B cell (primary cell): ENCODE measurements around the gene PITHD1. TPM values are rescaled to one million over a fixed set of nuclear protein-coding genes. Genes with fewer than 3 reads are reported as not detected.

Source experiments
- ATAC-seq: fragments of 200-7000 bp; cut with Tn5 transposase; one replicate; pipeline ENCODE4 v1.10.0; 2021; ENCODE audit warnings: low read depth, mild to moderate bottlenecking, moderate number of reproducible peaks, moderate library complexity
- CTCF ChIA-PET: fragments of 350-600 bp; sonication (Branson Sonifier 250); formaldehyde crosslinking; loops from one replicate; lab custom pipeline; 2021; ENCODE audit warnings: antibody characterized with exemption, inconsistent platforms; lab: Charles Lee
- POLR2A ChIA-PET: fragments of 350-600 bp; sonication (Branson Sonifier 250); formaldehyde crosslinking; loops from one replicate; lab custom pipeline; 2021; ENCODE audit warnings: antibody characterized with exemption; lab: Charles Lee
- DNase-seq: peaks from one replicate; pipeline ENCODE4 v3.0.0; 2013
- H2AFZ ChIP-seq: 2 replicates; pipeline ENCODE4 v1.6.1; 2012; ENCODE audit warnings: mild to moderate bottlenecking, low read depth, low read length; ENCODE audit not compliant: insufficient read depth, poor library complexity, severe bottlenecking
- H3K27ac ChIP-seq, 2 donors: 1 replicate in 1 of 2; 2 replicates in 1 of 2; pipeline ENCODE4 v1.5.1; 2012 to 2013; ENCODE audit warnings: low read length in 2 of 2, mild to moderate bottlenecking in 2 of 2, moderate library complexity in 1 of 2
- H3K27me3 ChIP-seq, 4 experiments: fragments of 200-600 bp in 1 of 4; sonication (generic) in 1 of 4; replicated peaks in 1 of 4; 1 replicate in 2 of 4; 2 replicates in 2 of 4; pipeline versions ENCODE4 v1.6.1 to v1.7.0; 2013 to 2016; ENCODE audit warnings: low read length in 3 of 4, mild to moderate bottlenecking in 2 of 4, mixed read lengths in 1 of 4, moderate library complexity in 1 of 4; ENCODE audit not compliant: insufficient read depth in 4 of 4, control insufficient read depth in 3 of 4; ENCODE audit errors: control extremely low read depth in 1 of 4
- H3K36me3 ChIP-seq, 2 experiments: replicated peaks in 1 of 2; 1 replicate in 1 of 2; 2 replicates in 1 of 2; pipeline versions ENCODE4 v1.6.1 to v1.7.1; 2013; ENCODE audit warnings: low read length in 1 of 2; ENCODE audit not compliant: insufficient read depth in 2 of 2, control insufficient read depth in 1 of 2; ENCODE audit errors: control extremely low read depth in 1 of 2, extremely low read depth in 1 of 2
- H3K4me1 ChIP-seq, 2 donors: fragments of 200-600 bp in 1 of 2; sonication (generic) in 1 of 2; 1 replicate in 1 of 2; 2 replicates in 1 of 2; pipeline versions ENCODE4 v1.5.1 to v1.6.1; 2013 to 2017; ENCODE audit warnings: low read length in 2 of 2; ENCODE audit not compliant: control insufficient read depth in 2 of 2, insufficient read depth in 2 of 2
- H3K4me2 ChIP-seq: replicated peaks from 2 replicates; pipeline ENCODE3; 2012; ENCODE audit warnings: mild to moderate bottlenecking, low read depth, low read length; ENCODE audit not compliant: poor library complexity, severe bottlenecking
- H3K4me3 ChIP-seq, 5 experiments: fragments of 200-600 bp in 1 of 5; sonication (generic) in 1 of 5; 1 replicate in 3 of 5; 2 replicates in 2 of 5; pipeline versions ENCODE4 v1.5.1 to v1.7.0; 2011 to 2016; ENCODE audit warnings: low read length in 4 of 5, mild to moderate bottlenecking in 4 of 5, low read depth in 2 of 5, control low read depth in 1 of 5, moderate library complexity in 1 of 5; ENCODE audit not compliant: insufficient read depth in 1 of 5; ENCODE audit errors: control extremely low read depth in 1 of 5, extremely low read depth in 1 of 5
- H3K79me2 ChIP-seq: fragments of 200-600 bp; sonication (generic); one replicate; pipeline ENCODE4 v1.6.0; 2016; ENCODE audit warnings: low read length; ENCODE audit not compliant: control insufficient read depth, insufficient read depth
- H3K9ac ChIP-seq: fragments of 200-600 bp; sonication (generic); 2 replicates; pipeline ENCODE4 v1.6.1; 2017; ENCODE audit warnings: mild to moderate bottlenecking, low read length, moderate library complexity
- H3K9me3 ChIP-seq, 3 donors: one replicate each; pipeline versions ENCODE4 v1.6.1 to v1.7.1; 2013; ENCODE audit warnings: low read length in 2 of 3; ENCODE audit not compliant: control insufficient read depth in 2 of 3, insufficient read depth in 1 of 3; ENCODE audit errors: control extremely low read depth in 1 of 3
- H4K20me1 ChIP-seq: 2 replicates; pipeline ENCODE4 v1.6.0; 2012; ENCODE audit warnings: mild to moderate bottlenecking, low read length; ENCODE audit not compliant: insufficient read depth, control insufficient read depth, poor library complexity, severe bottlenecking
- H3K27ac Mint-ChIP-seq: one replicate; pipeline ENCODE4 v1.8.0; 2021; ENCODE audit warnings: mixed read lengths
- H3K27me3 Mint-ChIP-seq: one replicate; pipeline ENCODE4 v1.8.0; 2021; ENCODE audit warnings: mixed read lengths
- H3K4me1 Mint-ChIP-seq: one replicate; pipeline ENCODE4 v1.8.0; 2021; ENCODE audit warnings: mixed read lengths
- H3K4me3 Mint-ChIP-seq: one replicate; pipeline ENCODE4 v1.8.0; 2021; ENCODE audit warnings: mixed read lengths
- H3K9me3 Mint-ChIP-seq: one replicate; pipeline ENCODE4 v1.8.0; 2022; ENCODE audit warnings: mixed read lengths; ENCODE audit not compliant: insufficient read depth
- EZH2 ChIP-seq: IDR thresholded peaks from 2 replicates; pipeline ENCODE4 v1.6.1; 2012; ENCODE audit warnings: borderline replicate concordance, low read depth, mild to moderate bottlenecking, moderate library complexity, low read length; ENCODE audit not compliant: insufficient read depth, poor library complexity, severe bottlenecking
- WGBS: methylation state at CpG from one replicate; pipeline ENCODE4 v1.1.5; 2013; ENCODE audit warnings: missing lambda C conversion rate; ENCODE audit not compliant: insufficient coverage; 5-methylcytosine and 5-hydroxymethylcytosine counted together
- intact Hi-C: fragments of 100-400 bp; cut with micrococcal nuclease; formaldehyde crosslinking; loops from one replicate; pipeline ENCODE4 v1.10.0; 2022
- polyA plus RNA-seq: library from polyadenylated mRNA; depleted of rRNA; stranded (reverse); fragments of >200 nt; gene quantifications from 2 replicates; pipeline ENCODE4 v1.2.3, GENCODE V29; 2012
- total RNA-seq, 2 donors: library from RNA; stranded (reverse); fragments of 120-200 nt in 1 of 2; gene quantifications; 1 replicate in 1 of 2; 2 replicates in 1 of 2; pipeline versions ENCODE4 v1.2.3 to v1.2.4, GENCODE V29; 2013 to 2022
- TF ChIP-seq, protein P1 (sequence below): fragments of 200-600 bp; IDR thresholded peaks from one replicate; pipeline ENCODE4 v1.8.0; 2022; ENCODE audit warnings: antibody characterized with exemption, mild to moderate bottlenecking

The PITHD1 gene
- total and polyA plus RNA-seq, 2 donors (not counting 1 experiment from before 2014, with no cell fraction given) = 32.4 to 62.2 TPM

DNA sequence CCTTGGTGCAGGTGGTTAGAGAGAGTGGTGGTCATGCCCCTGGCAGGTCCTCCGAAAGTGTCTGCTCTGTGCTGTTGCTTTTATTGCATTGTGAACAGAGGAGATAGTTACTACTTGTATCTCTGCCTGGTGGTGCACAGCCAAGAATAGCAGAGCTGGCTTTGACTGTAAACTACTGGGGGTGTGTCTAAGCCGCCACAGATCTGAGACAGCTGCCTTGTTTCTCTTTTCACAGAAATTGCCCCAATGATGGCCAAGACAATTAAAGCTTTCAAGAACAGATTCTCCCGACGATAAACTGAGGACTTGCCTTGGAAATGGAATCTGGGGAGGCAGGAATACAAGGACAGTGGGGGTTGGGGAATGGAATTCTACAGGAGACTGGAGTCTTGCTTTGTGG is 18.9 kb upstream of the PITHD1 start:
- H3K4me2 ChIP-seq = no peak overlapping the region
- ATAC-seq = no peak
- H3K9me3 ChIP-seq = no peaks in the 10 kb centered on the region
- 100% methylated on average over 4 of the region's 4 CpGs for WGBS
- no peaks in the 10 kb centered on the region for H3K27me3 ChIP-seq
- H2AFZ ChIP-seq = no peak overlapping the region
- TF ChIP-seq, protein P1, sequence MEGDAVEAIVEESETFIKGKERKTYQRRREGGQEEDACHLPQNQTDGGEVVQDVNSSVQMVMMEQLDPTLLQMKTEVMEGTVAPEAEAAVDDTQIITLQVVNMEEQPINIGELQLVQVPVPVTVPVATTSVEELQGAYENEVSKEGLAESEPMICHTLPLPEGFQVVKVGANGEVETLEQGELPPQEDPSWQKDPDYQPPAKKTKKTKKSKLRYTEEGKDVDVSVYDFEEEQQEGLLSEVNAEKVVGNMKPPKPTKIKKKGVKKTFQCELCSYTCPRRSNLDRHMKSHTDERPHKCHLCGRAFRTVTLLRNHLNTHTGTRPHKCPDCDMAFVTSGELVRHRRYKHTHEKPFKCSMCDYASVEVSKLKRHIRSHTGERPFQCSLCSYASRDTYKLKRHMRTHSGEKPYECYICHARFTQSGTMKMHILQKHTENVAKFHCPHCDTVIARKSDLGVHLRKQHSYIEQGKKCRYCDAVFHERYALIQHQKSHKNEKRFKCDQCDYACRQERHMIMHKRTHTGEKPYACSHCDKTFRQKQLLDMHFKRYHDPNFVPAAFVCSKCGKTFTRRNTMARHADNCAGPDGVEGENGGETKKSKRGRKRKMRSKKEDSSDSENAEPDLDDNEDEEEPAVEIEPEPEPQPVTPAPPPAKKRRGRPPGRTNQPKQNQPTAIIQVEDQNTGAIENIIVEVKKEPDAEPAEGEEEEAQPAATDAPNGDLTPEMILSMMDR = no peak
- no peak for TF ChIP-seq EZH2
- Mint-ChIP-seq H3K27me3 (no peaks in the 10 kb centered on the region), H3K4me3 (no peak overlapping the region), H3K4me1 (peaks cover 3% of the 10 kb centered on the region), H3K27ac (no peak overlapping the region), H3K9me3 (no peaks in the 10 kb centered on the region)
- CTCF ChIA-PET = no interaction called here
- peaks cover 8 to 82% of the 10 kb centered on the region in 2 experiments for H3K36me3 ChIP-seq
- H3K79me2 ChIP-seq = peaks cover 24% of the 10 kb centered on the region
- H3K4me3 ChIP-seq = no peak overlapping the region
- intact Hi-C loops = no loop called here
- peaks cover 35% of the 10 kb centered on the region for H4K20me1 ChIP-seq
- no peak overlapping the region for H3K9ac ChIP-seq
- no peak for DNase-seq
- no peaks in the 10 kb centered on the region for H3K4me1 ChIP-seq
- POLR2A ChIA-PET = no interaction called here
- H3K27ac ChIP-seq = no peak overlapping the region

DNA sequence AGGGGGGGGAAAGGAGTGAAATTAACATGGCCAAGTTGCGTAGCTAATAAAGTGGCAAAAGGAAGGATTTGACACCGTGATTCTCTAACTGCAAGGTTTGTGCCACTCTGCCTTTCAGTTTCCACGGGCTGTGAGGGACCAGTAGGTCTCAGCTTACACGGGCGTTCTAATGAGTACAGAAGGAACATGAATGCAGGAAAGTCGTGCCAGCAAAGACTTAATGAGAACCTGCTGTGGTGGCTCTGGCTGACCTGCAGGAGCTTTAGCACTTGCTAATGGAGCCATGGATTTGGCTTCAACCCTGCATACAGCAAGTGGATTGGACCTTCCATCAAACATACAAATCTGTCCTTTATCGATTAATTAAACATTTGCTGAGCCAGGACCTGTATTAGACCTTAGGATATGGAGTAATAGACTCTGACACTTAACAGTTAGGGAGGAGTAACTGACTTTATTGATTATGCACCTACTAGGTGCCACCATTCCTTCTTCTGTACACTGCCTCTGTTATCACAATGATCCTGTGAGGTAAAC is 15.1 kb upstream of the PITHD1 start:
- no peaks in the 10 kb centered on the region for H3K9me3 Mint-ChIP-seq
- Histone ChIP-seq H3K9ac (no peak overlapping the region), H3K4me3 (no peak overlapping the region), H3K36me3 (peaks cover 8 to 52% of the 10 kb centered on the region in 2 experiments), H3K27ac (peak overlapping the region in 1 of 2 donors; percentile 4), H3K4me2 (no peak overlapping the region), H3K4me1 (no peaks in the 10 kb centered on the region), H3K79me2 (peaks cover 4% of the 10 kb centered on the region), H2AFZ (no peak overlapping the region), H3K27me3 (no peaks in the 10 kb centered on the region), H4K20me1 (peaks cover 27% of the 10 kb centered on the region), H3K9me3 (no peaks in the 10 kb centered on the region)
- WGBS = 98% methylated on average over 6 of the region's 7 CpGs
- ATAC-seq = no peak
- CTCF ChIA-PET = interaction anchor here (1.1 to 1.2 kb wide), 2 partner anchors 11 to 12 kb away, joined by 3 to 4 read pairs; no protein-coding TSS in a partner anchor
- H3K4me3 Mint-ChIP-seq = no peak overlapping the region
- H3K27ac Mint-ChIP-seq = peak overlapping the region; percentile 5
- H3K27me3 Mint-ChIP-seq = no peaks in the 10 kb centered on the region
- intact Hi-C loops = no loop called here
- POLR2A ChIA-PET = interaction anchor here (0.6 kb wide), 2 partner anchors 37 to 200 kb away, joined by 4 read pairs; no protein-coding TSS in a partner anchor
- TF ChIP-seq EZH2 = no peak
- TF ChIP-seq, protein P1 = no peak
- H3K4me1 Mint-ChIP-seq = peaks cover 2% of the 10 kb centered on the region
- DNase-seq = no peak
